Neural progenitor cell (in vitro differentiated cells): Measurements from ENCODE around the gene DIS3L2.

Source experiments
- CTCF ChIP-seq: fragments of 200-600 bp; sonication (generic); IDR thresholded peaks from 2 replicates; pipeline ENCODE4 v1.5.1; 2017; ENCODE audit warnings: antibody characterized with exemption, mild to moderate bottlenecking
- EZH2 ChIP-seq: fragments of 200-600 bp; sonication (generic); IDR thresholded peaks from 2 replicates; pipeline ENCODE4 v1.6.1; 2017; ENCODE audit warnings: antibody characterized with exemption, mild to moderate bottlenecking, moderate library complexity

GRCh38 chr2:232336981-232337720 lies 375.6 kb downstream of the DIS3L2 start:
- no peak for TF ChIP-seq CTCF
- TF ChIP-seq EZH2: no peak
